ENCODE results near the gene GIPR.

DNA sequence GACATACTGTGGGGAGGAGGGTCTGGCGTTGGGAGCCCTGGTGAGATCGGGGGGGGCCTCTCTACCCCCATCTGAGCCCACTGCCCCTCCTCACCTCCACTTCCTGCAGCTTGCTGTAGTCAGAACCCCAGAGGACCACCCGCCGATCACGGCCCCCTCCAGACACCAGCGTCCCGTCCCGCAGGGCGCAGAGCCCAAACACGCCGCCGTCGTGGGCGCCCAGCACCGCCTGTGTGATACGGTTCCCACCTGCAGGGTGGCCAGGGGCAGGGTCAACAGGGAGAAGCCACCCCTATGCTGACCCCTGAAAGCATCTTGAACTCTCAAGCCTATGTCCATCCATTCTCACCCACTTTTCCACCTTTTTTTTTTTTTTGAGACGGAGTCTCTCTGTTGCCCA lies 46.6 kb upstream of the GIPR start:
- TF ChIP-seq, protein P1, sequence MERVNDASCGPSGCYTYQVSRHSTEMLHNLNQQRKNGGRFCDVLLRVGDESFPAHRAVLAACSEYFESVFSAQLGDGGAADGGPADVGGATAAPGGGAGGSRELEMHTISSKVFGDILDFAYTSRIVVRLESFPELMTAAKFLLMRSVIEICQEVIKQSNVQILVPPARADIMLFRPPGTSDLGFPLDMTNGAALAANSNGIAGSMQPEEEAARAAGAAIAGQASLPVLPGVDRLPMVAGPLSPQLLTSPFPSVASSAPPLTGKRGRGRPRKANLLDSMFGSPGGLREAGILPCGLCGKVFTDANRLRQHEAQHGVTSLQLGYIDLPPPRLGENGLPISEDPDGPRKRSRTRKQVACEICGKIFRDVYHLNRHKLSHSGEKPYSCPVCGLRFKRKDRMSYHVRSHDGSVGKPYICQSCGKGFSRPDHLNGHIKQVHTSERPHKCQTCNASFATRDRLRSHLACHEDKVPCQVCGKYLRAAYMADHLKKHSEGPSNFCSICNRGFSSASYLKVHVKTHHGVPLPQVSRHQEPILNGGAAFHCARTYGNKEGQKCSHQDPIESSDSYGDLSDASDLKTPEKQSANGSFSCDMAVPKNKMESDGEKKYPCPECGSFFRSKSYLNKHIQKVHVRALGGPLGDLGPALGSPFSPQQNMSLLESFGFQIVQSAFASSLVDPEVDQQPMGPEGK (CRISPR knock-in tag; IDR thresholded peaks at IDR 0.05; ENCODE audit: borderline replicate concordance): no peak
- TF ChIP-seq OSR1 (CRISPR knock-in tag; IDR thresholded peaks at IDR 0.05) (no peak), ARNTL (CRISPR knock-in tag; IDR thresholded peaks at IDR 0.05; ENCODE audit: borderline replicate concordance, low read depth) (no peak), TOX (CRISPR knock-in tag; IDR thresholded peaks at IDR 0.05; ENCODE audit: borderline replicate concordance) (no peak), ZFP3 (CRISPR knock-in tag; IDR thresholded peaks at IDR 0.05) (no peak), ZFP30 (CRISPR knock-in tag; IDR thresholded peaks at IDR 0.05) (no peak), ISL1 (CRISPR knock-in tag; IDR thresholded peaks at IDR 0.05) (no peak), RARB (CRISPR knock-in tag; IDR thresholded peaks at IDR 0.05) (no peak), ZC3H10 (CRISPR knock-in tag; IDR thresholded peaks at IDR 0.05) (no peak)
- TF ChIP-seq, protein P2, sequence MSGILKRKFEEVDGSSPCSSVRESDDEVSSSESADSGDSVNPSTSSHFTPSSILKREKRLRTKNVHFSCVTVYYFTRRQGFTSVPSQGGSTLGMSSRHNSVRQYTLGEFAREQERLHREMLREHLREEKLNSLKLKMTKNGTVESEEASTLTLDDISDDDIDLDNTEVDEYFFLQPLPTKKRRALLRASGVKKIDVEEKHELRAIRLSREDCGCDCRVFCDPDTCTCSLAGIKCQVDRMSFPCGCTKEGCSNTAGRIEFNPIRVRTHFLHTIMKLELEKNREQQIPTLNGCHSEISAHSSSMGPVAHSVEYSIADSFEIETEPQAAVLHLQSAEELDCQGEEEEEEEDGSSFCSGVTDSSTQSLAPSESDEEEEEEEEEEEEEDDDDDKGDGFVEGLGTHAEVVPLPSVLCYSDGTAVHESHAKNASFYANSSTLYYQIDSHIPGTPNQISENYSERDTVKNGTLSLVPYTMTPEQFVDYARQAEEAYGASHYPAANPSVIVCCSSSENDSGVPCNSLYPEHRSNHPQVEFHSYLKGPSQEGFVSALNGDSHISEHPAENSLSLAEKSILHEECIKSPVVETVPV (CRISPR knock-in tag; IDR thresholded peaks at IDR 0.05): no peak

All from SK-N-SH treated with all-trans-retinoic acid at 6 μM for 48 hours (cell line).